ENCODE results near the gene COL6A1. TPM values are rescaled to one million over a fixed set of nuclear protein-coding genes. Genes with fewer than 3 reads are reported as not detected.
A peak's percentile ranks its signal among the peaks of the same experiment; 100 is the strongest.

COL6A1 gene
- total RNA-seq, 1 experiment from 2014 or later, result 33.4 TPM

- H3K36me3 Mint-ChIP-seq (ENCODE audit: insufficient read depth, unreplicated experiment), result no peaks in the 10 kb centered on the region
- H3K9me3 ChIP-seq, result no peaks in the 10 kb centered on the region
- no peaks in the 10 kb centered on the region for H3K9me3 Mint-ChIP-seq (ENCODE audit: unreplicated experiment)
- H3K4me3 Mint-ChIP-seq (ENCODE audit: unreplicated experiment), result no peak overlapping the region
- no peak for TF ChIP-seq CTCF (IDR thresholded peaks at IDR 0.05; ENCODE audit: insufficient read depth in 1 of 2, low read depth in 1 of 2, low read length in 1 of 2, severe bottlenecking in 1 of 2, unreplicated experiment in 1 of 2)
- H3K4me3 ChIP-seq (ENCODE audit: low read depth, low read length), result no peak overlapping the region
- BruUV-seq (replicated peaks), result no TSS peak
- intact Hi-C loops (cut with micrococcal nuclease; ENCODE audit: unreplicated experiment), result loop anchor here (10.0 kb wide), 1 partner anchor 48 kb away; no protein-coding TSS in a partner anchor
- H3K4me1 ChIP-seq, result peaks cover 10% of the 10 kb centered on the region
- no peaks in the 10 kb centered on the region; the same call in 1 of the 2 replicates for H3K27me3 ChIP-seq (replicated peaks; ENCODE audit: control insufficient read depth, insufficient read depth, low read length)
- no peaks in the 10 kb centered on the region for H3K36me3 ChIP-seq (ENCODE audit: control insufficient read depth, insufficient read depth, low read length)
- no peak overlapping the region for H3K27ac Mint-ChIP-seq (ENCODE audit: unreplicated experiment)
- ChIA-PET CTCF (no interaction called here), POLR2A (no interaction called here)
- DNase-seq, result no peak
- no peaks in the 10 kb centered on the region for H3K4me1 Mint-ChIP-seq (ENCODE audit: low read depth, unreplicated experiment)
- peaks cover 4% of the 10 kb centered on the region for H3K27me3 Mint-ChIP-seq (ENCODE audit: insufficient read depth, unreplicated experiment)
Observed at GRCh38 chr21:45976701-45977311, 4.8 kb upstream of the COL6A1 start.

- ChIA-PET CTCF (no interaction called here), POLR2A (no interaction called here)
- DNase-seq, result no peak
- H3K9me3 ChIP-seq, result no peaks in the 10 kb centered on the region
- TF ChIP-seq CTCF (IDR thresholded peaks at IDR 0.05; ENCODE audit: insufficient read depth in 1 of 2, low read depth in 1 of 2, low read length in 1 of 2, severe bottlenecking in 1 of 2, unreplicated experiment in 1 of 2), result no peak
- peaks cover 10% of the 10 kb centered on the region for H3K4me1 ChIP-seq
- Mint-ChIP-seq H3K9me3 (ENCODE audit: unreplicated experiment) (no peaks in the 10 kb centered on the region), H3K4me3 (ENCODE audit: unreplicated experiment) (no peak overlapping the region), H3K27me3 (ENCODE audit: insufficient read depth, unreplicated experiment) (peaks cover 4% of the 10 kb centered on the region), H3K27ac (ENCODE audit: unreplicated experiment) (no peak overlapping the region), H3K36me3 (ENCODE audit: insufficient read depth, unreplicated experiment) (no peaks in the 10 kb centered on the region), H3K4me1 (ENCODE audit: low read depth, unreplicated experiment) (no peaks in the 10 kb centered on the region)
- no TSS peak for BruUV-seq (replicated peaks)
- no peaks in the 10 kb centered on the region for H3K36me3 ChIP-seq (ENCODE audit: control insufficient read depth, insufficient read depth, low read length)
- no peaks in the 10 kb centered on the region; the same call in 1 of the 2 replicates for H3K27me3 ChIP-seq (replicated peaks; ENCODE audit: control insufficient read depth, insufficient read depth, low read length)
- no peak overlapping the region for H3K4me3 ChIP-seq (ENCODE audit: low read depth, low read length)
- intact Hi-C loops (cut with micrococcal nuclease; ENCODE audit: unreplicated experiment), result loop anchor here (10.0 kb wide), 1 partner anchor 47 kb away; no protein-coding TSS in a partner anchor
Observed at GRCh38 chr21:45977396-45977795, 4.2 kb upstream of the COL6A1 start.

- DNase-seq, result peak in 1 of 2 experiments; percentile 36
- Mint-ChIP-seq H3K36me3 (ENCODE audit: insufficient read depth, unreplicated experiment) (no peaks in the 10 kb centered on the region), H3K27me3 (ENCODE audit: insufficient read depth, unreplicated experiment) (peaks cover 4% of the 10 kb centered on the region), H3K4me1 (ENCODE audit: low read depth, unreplicated experiment) (no peaks in the 10 kb centered on the region), H3K4me3 (ENCODE audit: unreplicated experiment) (no peak overlapping the region), H3K9me3 (ENCODE audit: unreplicated experiment) (no peaks in the 10 kb centered on the region), H3K27ac (ENCODE audit: unreplicated experiment) (no peak overlapping the region)
- BruUV-seq (replicated peaks), result no TSS peak
- CTCF ChIA-PET, result no interaction called here
- no peaks in the 10 kb centered on the region for H3K36me3 ChIP-seq (ENCODE audit: control insufficient read depth, insufficient read depth, low read length)
- POLR2A ChIA-PET, result no interaction called here
- H3K27me3 ChIP-seq (replicated peaks; ENCODE audit: control insufficient read depth, insufficient read depth, low read length), result no peaks in the 10 kb centered on the region; the same call in 1 of the 2 replicates
- H3K9me3 ChIP-seq, result no peaks in the 10 kb centered on the region
- peaks cover 7% of the 10 kb centered on the region for H3K4me1 ChIP-seq
- intact Hi-C loops (cut with micrococcal nuclease; ENCODE audit: unreplicated experiment), result loop anchor here (10.0 kb wide), 1 partner anchor 46 kb away; no protein-coding TSS in a partner anchor
- TF ChIP-seq CTCF (IDR thresholded peaks at IDR 0.05; ENCODE audit: insufficient read depth in 1 of 2, low read depth in 1 of 2, low read length in 1 of 2, severe bottlenecking in 1 of 2, unreplicated experiment in 1 of 2), result peak in 1 of 2 experiments; percentile 1
- no peak overlapping the region for H3K4me3 ChIP-seq (ENCODE audit: low read depth, low read length)
Observed at GRCh38 chr21:45979141-45979631, 2.4 kb upstream of the COL6A1 start.

Measured in Caco-2 (cell line).